Lung (tissue), 12 donors: ENCODE measurements around the gene EXOC2. TPM values are rescaled to one million over a fixed set of nuclear protein-coding genes. Genes with fewer than 3 reads are reported as not detected.

Experiments used
- ATAC-seq: fragments of 200-7000 bp; cut with Tn5 transposase; one replicate; pipeline ENCODE4 v1.9.1; 2020; ENCODE audit warnings: moderate number of reproducible peaks; ENCODE audit not compliant: insufficient read depth, low FRiP score
- DNase-seq, 3 donors: peaks; one replicate each; pipeline ENCODE4 v3.0.0-alpha.2; 2013 to 2017
- H3K27ac ChIP-seq, 2 donors: one replicate each; pipeline ENCODE4 v1.5.1; 2013; ENCODE audit warnings: mild to moderate bottlenecking in 2 of 2, moderate library complexity in 2 of 2, control low read depth in 1 of 2, inconsistent platforms in 1 of 2, low read depth in 1 of 2, low read length in 1 of 2
- H3K27me3 ChIP-seq, 3 donors: one replicate each; pipeline ENCODE4 v1.5.1; 2013; ENCODE audit warnings: low read length in 2 of 3; ENCODE audit not compliant: control insufficient read depth in 3 of 3, insufficient read depth in 3 of 3
- H3K36me3 ChIP-seq, 4 donors: one replicate each; pipeline ENCODE4 v1.5.1; 2013; ENCODE audit warnings: low read length in 4 of 4, mild to moderate bottlenecking in 1 of 4, moderate library complexity in 1 of 4; ENCODE audit not compliant: control insufficient read depth in 4 of 4, insufficient read depth in 4 of 4
- H3K4me1 ChIP-seq, 5 donors: one replicate each; pipeline ENCODE4 v1.5.1; 2013; ENCODE audit warnings: low read length in 5 of 5, mild to moderate bottlenecking in 2 of 5, moderate library complexity in 1 of 5; ENCODE audit not compliant: control insufficient read depth in 5 of 5, insufficient read depth in 5 of 5
- H3K4me3 ChIP-seq: one replicate; pipeline ENCODE4 v1.5.1; 2013; ENCODE audit warnings: mild to moderate bottlenecking, control low read depth, moderate library complexity
- H3K9ac ChIP-seq, 2 donors: one replicate each; pipeline ENCODE4 v1.5.1; 2013; ENCODE audit warnings: low read length in 2 of 2, control low read depth in 1 of 2; ENCODE audit not compliant: insufficient read depth in 1 of 2
- H3K9me3 ChIP-seq, 4 donors: one replicate each; pipeline ENCODE4 v1.5.1; 2013; ENCODE audit warnings: low read length in 3 of 4, mild to moderate bottlenecking in 1 of 4, moderate library complexity in 1 of 4; ENCODE audit not compliant: control insufficient read depth in 4 of 4, insufficient read depth in 3 of 4
- CTCF ChIP-seq: IDR thresholded peaks from 2 replicates; pipeline ENCODE4 v1.5.1; 2012; ENCODE audit warnings: mild to moderate bottlenecking; ENCODE audit errors: control extremely low read depth, extremely low read depth
- WGBS, 2 donors: extraction: QIAGEN DNeasy Blood & Tissue Kit; methylation state at CpG; one replicate each; pipeline ENCODE4 v1.1.7; 2013; 5-methylcytosine and 5-hydroxymethylcytosine counted together
- polyA plus RNA-seq, 2 donors: library from polyadenylated mRNA; stranded (reverse); fragments of 200-250 nt; gene quantifications; one replicate each; pipeline ENCODE4 v1.2.1, GENCODE V29; 2013
- total RNA-seq, 2 donors: library from RNA; depleted of rRNA in 1 of 2; stranded (reverse); fragments of >200 nt in 1 of 2; gene quantifications; one replicate each; pipeline ENCODE4 v1.2.1, GENCODE V29; 2014 to 2021
- donor health status: control.
- donor health status: control.
- donor health status: Bipolar disorder and iron deficiency.
- donor health status: healthy.
- donor health status: DM: yes; HTN: yes; CAD: no.

EXOC2 gene
- total and polyA plus RNA-seq, 4 donors = 6.3 to 33.0 (median 12.8) TPM

GRCh38 chr6:710601-711571, 17.9 kb upstream of the EXOC2 start:
- TF ChIP-seq CTCF = no peak
- peaks cover 0 to 37% (median 6%) of the 10 kb centered on the region in 5 donors for H3K4me1 ChIP-seq
- H3K4me3 ChIP-seq = peak overlapping the region; percentile 33
- peak; percentile 78 for ATAC-seq
- H3K9me3 ChIP-seq = peaks cover 0 to 2% (median 0%) of the 10 kb centered on the region in 4 donors
- peak overlapping the region; percentile 62 to 92 for H3K27ac ChIP-seq
- WGBS, 2 donors = 1% methylated on average over 49 to 55 of the region's 55 CpGs
- peak; percentile 76 to 90 (median 88) for DNase-seq
- H3K27me3 ChIP-seq = no peaks in the 10 kb centered on the region
- peak overlapping the region; percentile 69 to 97 for H3K9ac ChIP-seq
- H3K36me3 ChIP-seq = no peaks in the 10 kb centered on the region

GRCh38 chr6:709471-710056, 16.6 kb upstream of the EXOC2 start:
- H3K4me3 ChIP-seq = no peak overlapping the region
- DNase-seq (peak in 1 of 3 donors; percentile 35), ATAC-seq (no peak)
- no peaks in the 10 kb centered on the region for H3K36me3 ChIP-seq
- peak overlapping the region in 1 of 2 donors; percentile 97 for H3K9ac ChIP-seq
- TF ChIP-seq CTCF = no peak
- 88 to 93% methylated on average over 3 of the region's 3 CpGs for WGBS, 2 donors
- no peak overlapping the region for H3K27ac ChIP-seq
- H3K27me3 ChIP-seq = no peaks in the 10 kb centered on the region
- peaks cover 0 to 2% (median 0%) of the 10 kb centered on the region in 4 donors for H3K9me3 ChIP-seq
- peaks cover 0 to 37% (median 6%) of the 10 kb centered on the region in 5 donors for H3K4me1 ChIP-seq

- Histone ChIP-seq H3K27ac (no peak overlapping the region), H3K9me3 (peaks cover 0 to 2% (median 0%) of the 10 kb centered on the region in 4 donors), H3K36me3 (no peaks in the 10 kb centered on the region), H3K27me3 (no peaks in the 10 kb centered on the region), H3K4me3 (no peak overlapping the region), H3K9ac (no peak overlapping the region), H3K4me1 (peaks cover 0 to 51% (median 6%) of the 10 kb centered on the region in 5 donors)
- 70 to 81% methylated on average over 6 of the region's 6 CpGs for WGBS, 2 donors
- no peak for ATAC-seq
- TF ChIP-seq CTCF = no peak
- no peak for DNase-seq
Measured at GRCh38 chr6:708237-708598, 15.3 kb upstream of the EXOC2 start.
